ENCODE results near the gene FAS. TPM values are rescaled to one million over a fixed set of nuclear protein-coding genes. Genes with fewer than 3 reads are reported as not detected.

The FAS gene
- total RNA-seq, 2 experiments from 2014 or later: 23.8 to 28.2 TPM

DNA sequence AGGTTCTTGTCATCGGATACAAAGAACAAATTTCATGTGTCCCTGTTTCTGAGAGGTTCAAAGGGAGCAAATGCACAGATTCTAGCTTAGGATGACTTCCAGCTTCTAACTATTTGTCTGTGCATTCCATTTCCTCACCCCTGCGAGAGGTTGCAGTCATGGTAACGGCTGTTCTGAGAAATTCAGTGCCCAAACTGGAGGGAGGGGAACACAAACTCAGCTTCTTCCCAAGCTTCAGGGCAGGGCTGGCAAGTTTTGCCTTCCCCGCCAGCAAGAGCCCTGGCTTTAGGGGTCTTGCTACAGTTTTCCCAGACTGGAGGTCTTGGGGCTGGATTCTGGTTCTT, 11.1 kb downstream of the FAS start:
- H3K27ac Mint-ChIP-seq: peak overlapping the region; percentile 87
- no peaks in the 10 kb centered on the region for H3K9me3 Mint-ChIP-seq
- ChIA-PET CTCF (interaction anchor here (1.2 to 2.0 kb wide), 4 partner anchors 12 to 67 kb away, joined by 3 to 8 read pairs (median 4); partner anchors contain the start of gene FAS), POLR2A (interaction anchor here (0.6 to 2.1 kb wide), 2 partner anchors 11 to 167 kb away, joined by 4 to 22 read pairs; partner anchors contain the start of gene FAS)
- Histone ChIP-seq H3K36me3 (ENCODE audit: insufficient read depth, low read length) (peaks cover 28% of the 10 kb centered on the region), H3K27me3 (ENCODE audit: control insufficient read depth in 1 of 2, insufficient read depth in 2 of 2, low read length in 2 of 2) (no peaks in the 10 kb centered on the region), H3K4me1 (ENCODE audit: insufficient read depth, low read length) (peaks cover 42% of the 10 kb centered on the region), H3K9me3 (ENCODE audit: control insufficient read depth in 1 of 2, insufficient read depth in 1 of 2, low read length in 2 of 2) (no peaks in the 10 kb centered on the region), H3K4me3 (ENCODE audit: low read length) (peak overlapping the region; percentile 27), H3K27ac (ENCODE audit: low read depth in 1 of 2, low read length in 2 of 2) (peak overlapping the region in 1 of 2 donors; percentile 53)
- TF ChIP-seq, protein P1, sequence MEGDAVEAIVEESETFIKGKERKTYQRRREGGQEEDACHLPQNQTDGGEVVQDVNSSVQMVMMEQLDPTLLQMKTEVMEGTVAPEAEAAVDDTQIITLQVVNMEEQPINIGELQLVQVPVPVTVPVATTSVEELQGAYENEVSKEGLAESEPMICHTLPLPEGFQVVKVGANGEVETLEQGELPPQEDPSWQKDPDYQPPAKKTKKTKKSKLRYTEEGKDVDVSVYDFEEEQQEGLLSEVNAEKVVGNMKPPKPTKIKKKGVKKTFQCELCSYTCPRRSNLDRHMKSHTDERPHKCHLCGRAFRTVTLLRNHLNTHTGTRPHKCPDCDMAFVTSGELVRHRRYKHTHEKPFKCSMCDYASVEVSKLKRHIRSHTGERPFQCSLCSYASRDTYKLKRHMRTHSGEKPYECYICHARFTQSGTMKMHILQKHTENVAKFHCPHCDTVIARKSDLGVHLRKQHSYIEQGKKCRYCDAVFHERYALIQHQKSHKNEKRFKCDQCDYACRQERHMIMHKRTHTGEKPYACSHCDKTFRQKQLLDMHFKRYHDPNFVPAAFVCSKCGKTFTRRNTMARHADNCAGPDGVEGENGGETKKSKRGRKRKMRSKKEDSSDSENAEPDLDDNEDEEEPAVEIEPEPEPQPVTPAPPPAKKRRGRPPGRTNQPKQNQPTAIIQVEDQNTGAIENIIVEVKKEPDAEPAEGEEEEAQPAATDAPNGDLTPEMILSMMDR (IDR thresholded peaks at IDR 0.05): no peak
- peaks cover 10% of the 10 kb centered on the region for H3K36me3 Mint-ChIP-seq (ENCODE audit: low read depth)
- peaks cover 55% of the 10 kb centered on the region for H3K4me1 Mint-ChIP-seq (ENCODE audit: low read depth)
- peak overlapping the region; percentile 74 for H3K4me3 Mint-ChIP-seq
- no peaks in the 10 kb centered on the region for H3K27me3 Mint-ChIP-seq
- ATAC-seq (ENCODE audit: poor library complexity) (peak; percentile 21), DNase-seq (peak in 3 of 14 experiments; percentile 14 to 60 (median 20))
- intact Hi-C loops (cut with DNase I, micrococcal nuclease): no loop called here

DNA sequence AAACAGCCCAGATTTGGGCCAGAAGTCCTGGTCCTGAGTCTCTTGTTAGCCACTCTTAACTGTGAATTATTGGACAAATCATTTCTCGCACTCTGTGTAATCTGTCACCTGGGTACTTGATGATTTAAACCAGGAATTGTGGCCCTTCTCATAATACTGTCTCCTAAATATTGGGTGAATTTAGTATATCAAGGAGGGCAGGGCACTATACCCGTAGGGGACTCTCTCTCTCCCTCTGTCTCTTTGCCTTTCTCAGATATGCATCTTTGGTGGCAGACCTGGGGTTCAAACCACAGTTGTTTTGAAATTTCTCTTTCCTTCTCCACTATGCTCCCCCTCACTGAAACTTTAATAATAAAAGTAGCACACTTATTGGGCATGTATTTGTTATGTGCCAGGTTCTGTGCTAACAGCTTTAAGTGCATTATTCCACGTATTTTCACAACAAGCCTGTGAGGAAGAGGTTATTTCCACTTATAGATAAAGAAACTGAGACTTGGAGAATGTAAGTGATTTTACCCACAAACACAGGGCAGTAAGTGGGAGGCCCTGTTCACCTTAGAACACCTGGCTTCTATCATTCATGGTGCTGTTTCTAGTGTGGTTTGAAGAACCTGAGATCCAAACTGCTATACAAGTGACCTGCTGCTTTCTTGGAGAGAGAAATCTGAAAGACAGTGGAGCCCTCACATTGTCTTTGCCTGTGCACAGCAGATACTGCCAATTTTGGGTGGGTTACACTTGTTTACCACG, 11.8 kb downstream of the FAS start:
- peaks cover 39% of the 10 kb centered on the region for H3K4me1 ChIP-seq (ENCODE audit: insufficient read depth, low read length)
- Mint-ChIP-seq H3K4me3 (peak overlapping the region; percentile 74), H3K9me3 (no peaks in the 10 kb centered on the region), H3K27ac (peak overlapping the region; percentile 87), H3K4me1 (ENCODE audit: low read depth) (peaks cover 52% of the 10 kb centered on the region), H3K36me3 (ENCODE audit: low read depth) (peaks cover 10% of the 10 kb centered on the region), H3K27me3 (no peaks in the 10 kb centered on the region)
- TF ChIP-seq, protein P1 (IDR thresholded peaks at IDR 0.05): no peak
- H3K36me3 ChIP-seq (ENCODE audit: insufficient read depth, low read length): peaks cover 32% of the 10 kb centered on the region
- intact Hi-C loops (cut with DNase I, micrococcal nuclease): no loop called here
- POLR2A ChIA-PET: interaction anchor here (2.1 kb wide), 1 partner anchor 12 kb away, joined by 22 read pairs; the partner anchor contains the start of gene FAS
- no peaks in the 10 kb centered on the region for H3K9me3 ChIP-seq (ENCODE audit: control insufficient read depth in 1 of 2, insufficient read depth in 1 of 2, low read length in 2 of 2)
- peak overlapping the region; percentile 27 for H3K4me3 ChIP-seq (ENCODE audit: low read length)
- CTCF ChIA-PET: interaction anchor here (1.6 to 2.0 kb wide), 3 partner anchors 15 to 67 kb away, joined by 3 to 8 read pairs (median 4); no protein-coding TSS in a partner anchor
- ATAC-seq (ENCODE audit: poor library complexity) (no peak), DNase-seq (no peak)
- H3K27ac ChIP-seq (ENCODE audit: low read depth in 1 of 2, low read length in 2 of 2): peak overlapping the region; percentile 5 to 53
- no peaks in the 10 kb centered on the region for H3K27me3 ChIP-seq (ENCODE audit: control insufficient read depth in 1 of 2, insufficient read depth in 2 of 2, low read length in 2 of 2)

DNA sequence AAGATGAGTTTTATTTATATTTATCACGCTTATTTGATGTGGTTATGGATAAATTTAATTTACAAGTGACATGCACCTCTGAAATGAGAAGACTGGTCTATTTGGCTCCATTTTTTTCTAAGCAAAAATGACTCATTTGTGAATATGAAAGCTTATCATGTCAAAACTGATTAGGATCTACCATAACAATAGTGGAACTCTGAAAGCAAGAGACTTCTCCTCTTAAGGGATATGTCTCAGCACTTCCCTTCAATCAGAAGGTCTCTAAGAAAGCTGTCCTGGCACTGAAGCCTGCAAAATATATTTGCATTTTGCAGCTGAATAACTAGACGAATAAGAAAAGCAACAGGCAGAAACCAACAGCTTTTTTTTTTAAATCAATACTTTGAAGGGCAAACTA, 12.7 kb downstream of the FAS start:
- Histone ChIP-seq H3K27me3 (ENCODE audit: control insufficient read depth in 1 of 2, insufficient read depth in 2 of 2, low read length in 2 of 2) (no peaks in the 10 kb centered on the region), H3K27ac (ENCODE audit: low read depth in 1 of 2, low read length in 2 of 2) (no peak overlapping the region), H3K4me3 (ENCODE audit: low read length) (no peak overlapping the region), H3K9me3 (ENCODE audit: control insufficient read depth in 1 of 2, insufficient read depth in 1 of 2, low read length in 2 of 2) (no peaks in the 10 kb centered on the region), H3K4me1 (ENCODE audit: insufficient read depth, low read length) (peaks cover 34% of the 10 kb centered on the region), H3K36me3 (ENCODE audit: insufficient read depth, low read length) (peaks cover 39% of the 10 kb centered on the region)
- Mint-ChIP-seq H3K36me3 (ENCODE audit: low read depth) (peaks cover 20% of the 10 kb centered on the region), H3K27ac (peak overlapping the region; percentile 87), H3K4me1 (ENCODE audit: low read depth) (peaks cover 51% of the 10 kb centered on the region), H3K27me3 (no peaks in the 10 kb centered on the region), H3K9me3 (no peaks in the 10 kb centered on the region), H3K4me3 (no peak overlapping the region)
- intact Hi-C loops (cut with DNase I, micrococcal nuclease): no loop called here
- ATAC-seq (ENCODE audit: poor library complexity): peak; percentile 53
- DNase-seq: peak in 1 of 14 experiments; percentile 24
- CTCF ChIA-PET: interaction anchor here (0.9 to 1.3 kb wide), 3 partner anchors 8 to 69 kb away, joined by 3 to 5 read pairs (median 5); partner anchors contain the start of gene FAS
- POLR2A ChIA-PET: interaction anchor here (1.0 to 1.3 kb wide), 3 partner anchors 11 to 71 kb away, joined by 4 read pairs; partner anchors contain the start of gene FAS
- TF ChIP-seq, protein P1 (IDR thresholded peaks at IDR 0.05): no peak
